DMS79 treated with DMSO at 0.1 percent for 48 hours (cell line): ENCODE results near the gene ZNF554.

Experiments
- DNase-seq: peaks from one replicate; lab custom pipeline; 2025; lab: John Stamatoyannopoulos, UW

The ZNF554 gene

DNA sequence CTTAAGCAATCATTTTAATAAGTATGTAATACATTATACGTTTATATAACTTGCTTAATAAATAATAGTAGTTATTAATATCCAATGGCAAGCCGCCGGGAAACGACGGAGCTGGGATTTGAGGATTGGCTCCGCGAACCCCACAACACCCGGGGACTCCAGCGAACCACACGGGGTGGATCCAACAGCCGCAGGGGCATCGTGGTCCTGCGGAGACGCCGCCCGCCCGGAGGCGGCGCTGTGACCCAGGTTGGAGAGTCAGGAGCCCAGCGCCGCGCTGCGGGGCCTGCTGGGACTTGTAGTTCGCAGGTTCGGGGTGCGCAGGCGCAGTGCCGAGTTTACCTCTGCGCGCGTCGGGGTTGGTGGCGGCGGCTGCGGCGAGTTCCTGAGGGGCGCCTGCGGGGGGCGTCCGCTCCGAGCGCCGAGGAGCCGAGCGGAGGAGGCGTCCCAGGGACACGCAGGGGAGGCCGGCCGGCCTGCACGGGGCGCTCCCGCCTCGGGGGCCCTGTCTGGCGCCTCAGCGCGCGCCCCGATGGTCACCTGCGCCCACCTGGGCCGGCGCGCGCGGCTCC lies at the start of gene ZNF554:
ZNF554 (plus strand) TSS at position 329 of the 572 bp plus-strand sequence; CDS start at position 533, 204 bp downstream.
- peak; percentile 92 for DNase-seq

DNA sequence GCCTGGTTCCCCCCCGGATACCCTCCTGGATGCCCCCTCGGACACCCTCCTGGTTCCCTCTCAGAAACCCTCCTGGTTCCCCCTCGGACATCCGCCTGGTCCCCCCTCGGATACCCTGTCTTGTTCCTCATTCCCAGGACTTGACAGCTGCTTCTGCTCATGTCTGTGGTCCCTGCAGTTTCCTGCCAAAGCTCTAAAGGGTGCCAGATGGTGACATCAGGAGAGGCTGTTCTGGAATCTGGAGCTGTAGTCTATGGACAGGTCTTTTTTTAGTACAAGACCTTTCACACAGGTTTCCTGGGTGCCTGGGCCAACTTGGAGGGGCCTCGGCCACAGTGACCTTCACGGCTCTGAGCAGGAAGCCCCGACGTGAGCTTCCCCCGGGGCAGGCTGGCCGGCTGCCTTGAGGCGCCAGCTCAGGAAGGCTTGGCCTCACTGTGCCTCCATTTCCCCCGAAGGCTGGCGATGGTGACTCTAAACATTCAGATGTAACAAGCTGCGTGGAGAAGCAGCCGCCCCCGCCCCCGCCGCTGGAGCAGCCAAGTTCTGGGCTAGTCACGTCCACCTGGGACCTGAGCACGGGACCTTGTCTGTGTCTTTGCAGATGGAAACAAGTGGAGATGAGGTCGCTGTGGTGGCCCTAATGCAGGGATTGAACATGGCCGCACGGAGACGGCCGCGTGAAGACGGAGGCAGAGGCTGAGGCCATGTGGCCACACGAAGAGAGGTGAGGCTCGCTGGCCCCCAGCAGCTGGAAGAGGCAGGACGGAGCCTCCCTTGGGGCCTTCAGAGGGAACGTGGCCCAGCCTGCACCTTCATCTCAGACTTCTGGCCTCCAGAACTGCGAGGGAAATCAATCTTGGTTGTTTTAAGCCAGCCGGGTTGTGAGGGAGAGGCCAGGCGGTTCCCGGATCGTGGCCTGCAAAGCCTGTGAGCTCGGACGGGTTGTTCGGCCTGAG lies 49.3 kb upstream of the ZNF554 start:
- DNase-seq, result no peak

DNA sequence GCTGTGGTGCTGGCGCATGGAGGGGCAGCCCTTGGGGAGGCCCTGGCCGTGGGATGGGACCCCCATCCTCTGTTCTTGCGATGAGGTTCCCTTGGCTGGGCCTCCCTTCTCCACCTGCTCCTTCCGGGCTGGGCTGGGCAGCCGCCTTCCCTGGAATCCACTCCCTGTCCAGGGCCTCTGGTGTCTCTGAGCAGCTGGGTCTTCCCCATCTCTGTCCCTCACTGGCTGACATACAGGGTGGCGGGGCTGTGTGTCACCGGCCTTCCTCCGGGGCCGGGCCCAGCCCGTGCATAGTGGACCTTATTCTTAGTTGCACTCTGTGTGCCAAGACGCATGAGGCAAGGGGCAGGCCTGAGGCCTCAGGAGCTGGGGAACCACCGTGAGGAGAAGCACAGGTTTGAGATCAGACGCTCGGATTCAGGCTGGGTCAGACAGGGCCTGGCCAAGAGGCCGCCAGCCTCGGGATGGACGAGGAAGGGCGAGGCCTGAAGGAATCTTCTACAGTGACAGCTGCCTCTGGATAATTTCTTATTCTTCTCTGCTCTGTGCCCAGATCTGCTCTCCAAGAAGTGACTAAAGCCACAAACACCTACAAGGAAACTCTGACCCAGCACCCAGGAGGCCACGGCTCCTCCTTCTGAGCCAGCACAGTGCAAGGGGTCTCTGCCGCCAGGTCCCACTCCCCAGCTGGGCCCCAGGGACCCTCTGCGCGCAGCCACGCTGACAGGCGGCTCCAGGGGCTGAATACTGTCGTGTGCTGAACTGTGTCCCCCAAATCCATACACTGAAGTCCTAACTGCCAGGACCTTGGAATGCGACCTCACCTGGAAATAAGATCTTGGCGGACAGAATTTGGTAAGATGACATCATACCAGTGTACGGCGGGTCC lies 47.6 kb upstream of the ZNF554 start:
- DNase-seq, result no peak

DNA sequence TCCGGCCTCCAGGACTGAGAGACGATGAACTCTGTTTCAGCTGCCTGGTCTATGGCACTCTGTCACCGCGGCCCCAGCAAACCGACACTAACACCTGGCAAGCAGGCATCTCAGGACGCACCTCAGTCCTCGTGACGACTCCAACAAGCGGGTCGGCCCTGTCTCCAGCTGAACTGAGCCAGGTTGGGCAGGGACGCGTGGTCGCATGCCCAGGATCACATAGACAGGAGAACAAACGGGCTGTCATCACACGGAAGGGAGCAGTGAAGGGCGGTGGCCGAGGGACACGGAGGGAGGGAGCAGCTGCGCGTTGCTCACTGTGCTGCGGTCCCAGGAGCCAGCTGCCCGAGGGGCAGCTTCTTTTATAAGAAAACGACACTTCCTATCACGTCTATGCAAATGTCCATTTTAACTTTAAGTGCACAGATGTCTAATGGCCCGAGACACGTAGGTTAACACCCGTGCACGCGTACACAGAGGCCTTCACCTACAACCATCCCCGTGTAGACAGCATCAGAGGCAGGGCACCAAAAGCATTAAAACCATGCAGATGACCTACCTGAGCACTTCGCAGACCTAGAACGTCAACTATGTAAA lies 45.5 kb upstream of the ZNF554 start:
- DNase-seq, result no peak

DNA sequence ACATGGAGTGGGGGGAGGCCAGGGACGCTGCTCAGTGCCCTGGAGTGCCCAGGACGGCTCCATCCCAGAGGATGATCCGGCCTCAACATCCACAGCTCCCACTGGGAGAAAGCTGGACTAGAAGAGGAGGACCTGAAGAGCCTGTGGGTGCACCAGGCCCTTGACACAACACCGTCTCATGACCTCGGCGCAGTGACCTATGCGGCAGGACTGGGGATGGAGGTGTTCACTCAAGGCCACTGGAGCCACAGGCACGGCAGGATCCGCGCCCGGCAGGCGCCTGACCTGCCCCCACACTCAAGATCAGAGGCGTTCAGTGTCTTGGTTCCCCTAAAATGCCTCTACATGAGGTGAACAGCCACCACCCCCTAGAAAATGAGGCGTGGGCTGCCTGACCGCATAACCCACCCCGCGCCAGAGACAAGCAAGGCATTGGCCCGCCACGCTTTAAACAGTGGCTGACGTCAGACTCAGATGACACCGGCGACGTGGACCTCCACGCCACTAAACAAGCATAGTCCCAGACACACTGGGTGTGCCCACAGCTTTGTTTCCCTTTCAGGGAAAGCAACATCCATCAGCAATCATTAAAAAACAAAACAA lies 44.6 kb upstream of the ZNF554 start:
- DNase-seq, result no peak

DNA sequence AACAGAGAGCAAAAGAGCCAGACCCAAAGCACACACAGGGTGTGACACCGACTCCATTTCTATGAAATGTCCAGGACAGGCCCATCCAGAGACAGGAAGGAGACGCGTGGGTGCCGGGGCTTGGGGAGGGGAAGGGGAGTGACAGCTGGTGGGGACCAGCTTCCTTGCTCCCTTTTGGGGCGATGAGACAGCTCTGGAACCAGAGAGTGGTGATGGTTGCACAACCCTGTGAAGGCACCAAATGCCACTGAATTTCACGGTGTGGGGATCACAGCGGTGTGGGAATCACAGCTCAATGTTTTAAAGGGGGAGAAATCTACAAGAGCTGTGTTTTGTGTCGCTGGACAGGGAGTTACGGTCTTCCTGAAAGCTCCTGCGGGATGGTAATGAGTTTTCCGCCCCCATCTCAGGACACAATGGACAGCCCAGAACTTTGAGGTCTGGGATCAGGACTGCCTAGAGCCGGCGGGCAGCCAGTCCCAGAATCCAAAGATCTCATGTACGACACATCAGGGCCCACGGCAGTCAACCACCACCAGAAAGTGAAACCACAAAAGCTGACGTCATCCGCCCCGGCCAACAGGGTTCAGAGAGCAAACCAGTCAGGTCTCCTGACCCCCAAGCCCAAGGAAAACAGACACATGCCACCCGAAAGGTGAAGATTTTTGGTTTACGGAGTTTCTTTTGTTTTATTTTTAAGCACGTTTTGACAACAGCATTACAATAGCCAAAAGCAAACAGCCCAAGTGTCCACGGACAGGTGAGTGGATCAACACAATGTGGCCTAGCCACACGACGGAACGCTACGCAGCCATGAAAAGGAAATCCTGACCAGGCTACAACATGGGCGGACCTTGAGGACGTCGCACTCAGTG lies 43.9 kb upstream of the ZNF554 start:
- DNase-seq, result no peak

DNA sequence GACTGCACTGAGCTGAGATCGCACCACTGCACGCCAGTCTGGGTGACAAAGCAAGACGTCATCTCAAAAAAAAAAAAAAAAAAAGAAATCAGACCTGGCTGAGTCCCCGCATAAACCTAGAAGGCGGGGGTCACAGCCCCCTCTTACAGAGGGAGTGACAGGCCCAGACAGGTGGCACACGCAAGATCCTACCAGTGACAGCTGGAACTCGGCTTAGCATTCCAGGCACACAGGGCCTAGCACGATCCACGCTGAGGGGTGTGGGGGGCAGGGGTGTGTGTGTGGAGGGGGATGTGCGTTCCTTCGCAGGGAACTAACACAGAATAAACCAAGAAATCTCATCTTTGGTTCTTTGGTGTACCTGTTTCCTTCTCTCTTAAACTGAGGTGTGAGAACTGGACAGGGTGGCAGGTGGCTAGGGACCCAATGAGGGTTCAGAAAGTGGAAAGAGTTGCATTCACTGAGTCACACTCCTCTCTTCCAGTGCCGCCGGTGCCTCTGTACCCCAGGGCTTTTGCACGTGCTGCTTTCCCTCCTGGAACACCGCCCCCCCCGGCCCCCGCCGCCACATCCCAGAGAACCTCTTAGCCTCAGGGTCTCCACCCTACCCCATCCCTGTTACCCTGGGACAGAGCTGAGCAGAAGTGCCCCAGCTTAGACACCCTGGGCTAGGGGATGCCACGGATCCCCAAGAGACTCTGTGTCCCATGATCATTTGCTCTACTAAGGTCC lies 41.5 kb upstream of the ZNF554 start:
- no peak for DNase-seq

DNA sequence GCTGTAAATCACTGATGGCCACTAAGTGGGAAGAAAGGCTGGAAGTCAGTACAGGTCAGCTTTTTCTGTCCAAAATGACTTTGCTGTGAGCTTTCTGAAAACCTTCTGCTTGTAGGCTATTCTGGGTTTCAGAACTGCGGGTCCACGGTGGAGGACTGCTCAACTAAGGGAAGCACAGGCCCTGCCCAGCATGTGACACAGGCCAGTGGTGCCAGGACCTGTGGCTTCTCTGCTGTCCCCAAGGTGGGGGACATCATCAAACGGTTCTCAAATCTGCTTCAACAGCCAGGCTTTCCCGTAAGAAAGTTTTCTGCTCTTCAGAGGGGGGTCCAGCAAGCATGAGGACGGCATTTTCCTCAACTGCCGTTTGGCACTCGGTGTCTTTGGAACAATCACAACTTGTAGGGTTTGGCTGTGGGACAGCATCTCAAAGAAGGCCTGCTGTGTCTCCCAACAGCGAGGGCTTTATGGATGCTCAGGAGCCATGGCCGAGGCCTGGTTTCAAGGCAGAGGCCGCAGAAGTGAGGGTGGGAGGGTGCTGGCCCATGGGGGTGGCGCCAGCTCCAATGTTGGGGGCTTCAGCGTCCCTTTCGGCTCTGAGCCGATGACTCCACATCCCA lies 40.4 kb upstream of the ZNF554 start:
- DNase-seq, result no peak

DNA sequence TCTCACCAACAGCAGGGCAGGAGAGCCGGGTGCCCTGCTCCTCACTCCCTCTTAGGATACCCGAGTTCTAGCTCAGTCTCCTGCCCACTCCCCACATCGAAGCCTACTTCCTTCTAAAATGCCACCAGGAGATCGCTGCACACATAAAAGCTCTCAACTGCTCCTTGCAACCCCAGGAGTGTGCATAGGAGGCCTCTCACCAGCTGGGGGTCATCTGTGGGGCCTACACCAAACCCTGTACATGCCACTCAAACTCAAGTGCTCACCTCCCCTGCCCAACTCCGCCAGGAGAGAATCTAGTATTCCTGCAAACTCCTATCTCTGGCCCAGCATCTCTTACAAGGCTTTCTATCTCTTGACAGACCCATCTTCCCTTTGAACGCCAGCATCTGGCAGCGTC lies 39.4 kb upstream of the ZNF554 start:
- DNase-seq, result no peak

DNA sequence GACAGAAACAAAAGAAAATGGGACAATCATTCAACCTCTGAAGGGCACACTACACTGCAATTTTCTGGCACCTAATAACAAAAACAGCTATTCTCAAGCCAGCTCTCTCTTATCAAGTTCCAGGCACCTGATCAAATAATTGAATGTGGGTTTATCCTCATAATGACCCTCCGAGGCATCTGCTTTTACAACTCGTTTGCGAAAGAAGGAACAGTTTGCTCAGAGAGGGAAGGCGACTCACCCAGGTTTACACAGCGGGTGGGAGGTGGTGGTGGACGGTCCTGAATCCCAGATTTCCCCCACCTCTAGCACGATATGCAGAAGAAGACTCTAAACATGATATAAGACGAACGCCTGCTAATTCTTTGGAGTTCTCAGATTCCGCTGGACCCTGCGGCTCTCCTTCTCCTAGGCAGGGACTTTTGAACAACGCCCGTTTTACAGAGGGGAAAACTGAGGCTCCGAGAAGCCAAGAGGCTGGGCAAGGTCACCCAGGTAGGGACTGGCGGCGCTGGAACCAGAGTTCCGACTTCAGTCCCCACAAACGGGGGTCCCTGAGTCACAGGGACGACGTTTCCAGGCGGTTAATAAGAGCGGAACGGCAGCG lies 37.2 kb upstream of the ZNF554 start:
- no peak for DNase-seq

DNA sequence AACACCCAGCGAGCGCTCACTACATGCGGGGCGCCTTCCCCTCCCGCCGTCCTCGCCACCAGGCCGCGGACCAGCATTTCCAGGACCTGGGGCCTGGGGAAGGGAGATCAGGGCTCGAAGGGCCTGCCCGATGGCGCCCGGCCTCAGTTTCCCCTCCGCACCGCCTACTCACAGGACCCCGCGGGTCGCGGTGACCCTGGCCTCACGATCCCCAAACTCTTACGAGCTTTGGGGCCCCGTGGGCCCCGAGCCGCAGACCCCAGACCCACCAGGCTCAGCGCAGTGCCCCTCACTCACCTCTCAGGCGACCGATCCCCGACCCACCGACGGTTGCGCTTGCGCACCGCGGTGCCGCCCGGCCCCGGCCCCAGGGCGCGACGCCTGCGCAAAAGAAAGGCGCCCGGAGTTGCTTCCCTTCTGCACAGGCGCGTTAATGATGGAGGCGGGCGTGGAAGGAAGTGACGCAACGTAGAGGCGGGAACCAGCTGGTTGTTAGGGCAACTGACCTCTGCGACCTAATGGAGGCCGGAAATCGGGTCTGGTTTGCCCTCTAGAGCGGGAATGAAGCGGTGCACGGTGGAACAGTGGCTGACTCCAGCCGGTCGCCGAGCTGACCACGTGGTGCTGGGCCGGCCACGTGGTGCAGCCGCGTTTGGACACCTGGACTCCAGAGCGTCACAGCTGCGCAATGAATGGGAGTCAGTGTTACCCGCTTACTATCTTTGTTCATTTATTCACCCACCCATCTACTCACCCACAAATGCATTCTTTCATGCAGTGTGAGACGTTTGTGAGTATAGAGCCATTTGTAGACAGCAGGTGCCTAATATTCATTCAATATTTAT lies 36.5 kb upstream of the ZNF554 start, which contains the start of gene SGTA:
SGTA (minus strand) TSS at position 338 of the 845 bp plus-strand sequence. CDS start 14,205 bp downstream, outside the sequence.
- peak; percentile 98 for DNase-seq

DNA sequence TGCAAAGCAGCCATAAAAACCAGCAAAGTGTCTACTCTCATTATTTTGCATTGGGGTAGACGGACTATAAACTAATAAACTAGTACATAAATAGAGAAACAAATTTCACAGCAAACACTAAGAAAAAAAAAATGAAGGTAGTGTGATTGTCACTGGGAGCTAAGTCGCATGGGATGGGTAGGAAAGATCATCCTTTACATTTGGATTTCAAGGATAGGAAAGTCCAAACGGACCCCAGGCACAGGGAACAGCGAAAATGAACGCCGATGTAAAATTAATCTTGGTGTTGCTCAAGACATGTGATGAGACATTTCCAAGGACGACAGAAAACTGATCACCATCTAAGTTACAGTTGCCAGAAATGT lies 35.9 kb upstream of the ZNF554 start:
- no peak for DNase-seq

DNA sequence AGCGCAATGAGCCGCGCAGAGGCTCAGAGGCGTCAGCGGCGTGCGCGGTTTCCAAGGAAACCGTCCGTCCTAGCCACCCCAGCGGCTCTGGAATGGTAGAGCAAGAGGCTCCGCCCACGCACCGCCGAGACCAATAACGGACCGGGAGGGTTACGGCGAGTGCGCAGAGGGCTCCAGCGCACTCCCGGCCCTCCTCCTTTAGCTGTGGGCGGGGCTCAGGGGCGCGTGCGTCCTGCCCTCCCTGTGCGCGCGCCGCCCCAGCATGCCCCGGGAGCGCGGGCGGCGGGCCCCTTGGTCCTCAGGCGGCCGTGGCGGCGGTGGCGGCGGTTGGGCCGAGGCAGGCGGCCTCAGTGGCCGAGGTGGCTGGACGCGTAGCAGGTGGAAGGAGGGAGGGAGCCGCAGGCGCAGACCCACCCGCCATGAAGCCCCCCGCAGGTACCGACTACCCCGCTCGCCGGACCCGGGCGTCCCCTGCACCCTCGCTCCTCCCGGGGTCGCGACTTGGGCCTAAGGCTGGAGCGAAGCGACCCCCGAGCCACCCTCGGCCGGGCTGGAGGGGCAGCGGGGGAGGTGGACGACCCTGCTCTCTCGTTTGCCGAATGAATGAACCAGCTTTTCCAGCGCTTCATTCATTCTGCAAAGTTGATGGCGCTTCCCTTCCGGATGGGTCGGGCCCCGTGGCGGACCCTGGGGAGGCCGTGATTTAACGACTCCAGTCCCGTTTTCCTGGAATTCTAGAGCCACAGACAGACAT lies 34.2 kb upstream of the ZNF554 start, which contains the start of gene THOP1:
THOP1 (plus strand) TSS at position 260 of the 754 bp plus-strand sequence; CDS start at position 420, 160 bp downstream.
- peak; percentile 96 for DNase-seq

DNA sequence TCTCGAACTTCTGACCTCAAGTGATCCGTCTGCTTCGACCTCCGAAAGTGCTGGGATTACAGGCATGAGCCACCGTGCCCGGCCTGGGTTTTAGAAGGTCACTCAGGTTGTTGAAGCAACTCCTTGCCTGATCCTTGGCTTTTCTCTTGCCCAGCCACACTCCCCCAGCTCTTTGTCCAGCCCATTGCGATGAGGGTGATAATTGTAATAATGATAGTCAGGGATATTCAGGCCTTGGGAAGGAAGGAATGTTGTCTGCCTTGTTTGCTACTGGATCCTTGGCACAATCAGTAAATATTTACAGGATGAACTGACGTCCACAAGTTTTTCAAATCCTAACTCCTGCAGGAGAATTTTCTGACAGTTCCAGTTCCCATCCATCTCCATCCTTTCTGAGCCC lies 32.6 kb upstream of the ZNF554 start:
- DNase-seq, result no peak

DNA sequence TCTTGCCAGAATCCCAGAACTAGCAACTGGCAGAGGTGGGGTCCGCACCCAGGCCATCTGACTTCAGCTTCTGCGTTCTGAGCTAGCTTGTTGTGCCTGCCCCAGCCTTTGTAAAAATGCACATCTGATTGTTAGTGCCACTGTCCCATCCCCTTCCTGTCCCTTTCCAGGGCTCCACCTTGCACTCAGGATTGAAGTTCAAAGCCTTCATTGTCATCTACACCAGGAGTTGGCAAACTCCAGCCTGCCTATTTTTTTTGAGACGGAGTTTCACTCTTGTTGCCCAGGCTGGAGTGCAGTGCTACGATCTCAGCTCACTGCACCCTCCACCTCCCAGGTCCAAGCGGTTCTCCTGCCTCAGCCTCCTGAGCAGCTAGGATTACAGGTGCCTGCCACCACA lies 31.4 kb upstream of the ZNF554 start:
- DNase-seq, result no peak

DNA sequence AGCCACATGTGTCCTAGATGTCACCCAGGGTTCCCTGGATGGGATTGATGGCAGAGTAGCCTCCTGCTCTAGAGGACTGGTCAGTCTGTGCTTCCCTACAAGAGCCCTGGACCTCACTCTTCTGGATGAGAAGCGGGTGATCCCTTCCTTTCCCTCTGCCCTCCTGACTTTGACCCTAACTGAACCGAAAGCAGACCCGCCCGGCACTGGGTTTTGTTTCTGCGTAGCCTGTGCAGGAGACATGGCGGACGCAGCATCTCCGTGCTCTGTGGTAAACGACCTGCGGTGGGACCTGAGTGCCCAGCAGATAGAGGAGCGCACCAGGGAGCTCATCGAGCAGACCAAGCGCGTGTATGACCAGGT lies 29.5 kb upstream of the ZNF554 start:
- no peak for DNase-seq
